HT1080 (cell line): ENCODE results near the gene MARCOL. TPM values are rescaled to one million over a fixed set of nuclear protein-coding genes. Genes with fewer than 3 reads are reported as not detected.
"Not testable (repeated sequence)": the region's sequence is repeated elsewhere in the genome, so short reads cannot be mapped to it uniquely, and the experiment has no call there.

Experiments
- DNase-seq: peaks from one replicate; pipeline ENCODE4 v3.0.0-alpha.2; 2015; ENCODE audit warnings: low read depth
- small RNA-seq: library from RNA; depleted of rRNA; stranded (forward); fragments of <200 nt; gene quantifications from one replicate; pipeline ENCODE3, GENCODE V24; 2014
- total RNA-seq: library from RNA; depleted of rRNA; stranded (reverse); fragments of >200 nt; shearing (Covaris generic); gene quantifications from 2 replicates; pipeline ENCODE4 v1.2.3, GENCODE V29; 2014; rRNA removed

Gene MARCOL
- total RNA-seq, 1 experiment from 2014 or later, result not detected

- DNase-seq, result no peak
These were observed 22.9 kb downstream of the MARCOL start for GRCh38 chr5:148261221-148261620.

GRCh38 chr5:148267962-148268361, 29.6 kb downstream of the MARCOL start:
- DNase-seq, result no peak

- DNase-seq, result peak; percentile 77
These were observed 30.2 kb downstream of the MARCOL start, which contains the start of gene SPINK13 for GRCh38 chr5:148268566-148268965. Gene SPINK13 (plus strand): TSS chr5:148268794. CDS start chr5:148270073, 1,279 bp downstream.

- not testable (repeated sequence) for DNase-seq
These were observed 36.8 kb downstream of the MARCOL start for GRCh38 chr5:148275129-148275528.

GRCh38 chr5:148280893-148281292, 42.6 kb downstream of the MARCOL start:
- not testable (repeated sequence) for DNase-seq

- not testable (repeated sequence) for DNase-seq
These were observed 43.0 kb downstream of the MARCOL start for GRCh38 chr5:148281336-148281735.

- DNase-seq, result no peak
These were observed 52.2 kb downstream of the MARCOL start for GRCh38 chr5:148290271-148291195.

Small RNAs within 50 kb of the gene (small RNA-seq; reads per million reads assigned to genes)
- gene HMGN1P16, result not detected

Other genes with a start within 250 kb of the MARCOL start
- gene SPINK5, start 174.5 kb upstream of the MARCOL start, total RNA-seq, result not detected in 2 replicates
- not detected in 2 replicates for gene SPINK14, start 70.0 kb upstream of the MARCOL start, total RNA-seq
- gene SPINK6, start 35.5 kb upstream of the MARCOL start, total RNA-seq, result 1.2 TPM in 1 of 2 replicates, not detected in the other
- 0.30 TPM in 1 of 2 replicates, not detected in the other for gene SPINK13, start 30.3 kb downstream of the MARCOL start, total RNA-seq
- not detected in 2 replicates for gene SPINK7, start 73.9 kb downstream of the MARCOL start, total RNA-seq
- gene SPINK9, start 97.0 kb downstream of the MARCOL start, total RNA-seq, result not detected in 2 replicates
- 32.2 and 35.3 TPM in 2 replicates for gene FBXO38, start 145.4 kb downstream of the MARCOL start, total RNA-seq